Endothelial cell of umbilical vein (primary cell): ENCODE data around the gene SMAD2. TPM values are rescaled to one million over a fixed set of nuclear protein-coding genes. Genes with fewer than 3 reads are reported as not detected.

Source experiments
- BruUV-seq: library from RNA; stranded (reverse); fragments of 400-500 nt; replicated peaks from 2 replicates; lab custom pipeline; 2021; lab: Mats Ljungman, UMichigan
- CTCF ChIA-PET: fragments of 300-600, 350-600 bp; sonication (Branson Sonifier 250); formaldehyde crosslinking; loops from one replicate; lab custom pipeline; 2021; ENCODE audit warnings: antibody characterized with exemption, inconsistent platforms; lab: Charles Lee
- POLR2A ChIA-PET: fragments of 300-600, 350-600 bp; sonication (Branson Sonifier 250); formaldehyde crosslinking; loops from one replicate; lab custom pipeline; 2021; ENCODE audit warnings: antibody characterized with exemption, inconsistent platforms; lab: Charles Lee
- DNase-seq: peaks from one replicate; pipeline ENCODE4 v3.0.0-alpha.2; 2011; ENCODE audit warnings: low read depth, low spot score
- FAIRE-seq: peaks from 2 replicates; lab custom pipeline; 2011; peaks lifted over from hg19 to GRCh38; lab: Jason Lieb, UNC
- H2AFZ ChIP-seq: 2 replicates; pipeline ENCODE4 v1.6.0; 2012; ENCODE audit warnings: low read depth, low read length, control low read depth, inconsistent platforms
- H3K27ac ChIP-seq: 2 replicates; pipeline ENCODE4 v1.5.1; 2011; ENCODE audit warnings: low read depth, mild to moderate bottlenecking, control low read depth, low read length, moderate library complexity; ENCODE audit not compliant: insufficient read depth
- H3K27me3 ChIP-seq, 2 experiments: 2 replicates each; pipeline versions ENCODE4 v1.6.0 to v1.6.1; 2011; ENCODE audit warnings: low read length in 2 of 2, mixed read lengths in 1 of 2; ENCODE audit not compliant: control insufficient read depth in 2 of 2, insufficient read depth in 2 of 2
- H3K36me3 ChIP-seq, 2 experiments: 2 replicates in 1 of 2; 3 replicates in 1 of 2; pipeline ENCODE4 v1.5.1; 2011; ENCODE audit warnings: low read length in 2 of 2, mild to moderate bottlenecking in 1 of 2, moderate library complexity in 1 of 2; ENCODE audit not compliant: control insufficient read depth in 2 of 2, insufficient read depth in 2 of 2; ENCODE audit errors: extremely low read depth in 1 of 2
- H3K4me1 ChIP-seq: 3 replicates; pipeline ENCODE4 v1.5.1; 2011; ENCODE audit warnings: mild to moderate bottlenecking, low read length; ENCODE audit not compliant: control insufficient read depth, insufficient read depth; ENCODE audit errors: extremely low read depth
- H3K4me2 ChIP-seq: 2 replicates; pipeline ENCODE4 v1.6.1; 2011; ENCODE audit warnings: low read length, control low read depth, mixed read lengths; ENCODE audit not compliant: insufficient read depth
- H3K4me3 ChIP-seq, 3 experiments: fragments of 200-600 bp in 1 of 3; sonication (generic), shearing (Covaris generic) in 1 of 3; replicated peaks in 1 of 3; 2 replicates each; pipeline ENCODE4 v1.5.1; 2011 to 2016; ENCODE audit warnings: control low read depth in 3 of 3, low read length in 3 of 3, mild to moderate bottlenecking in 2 of 3, inconsistent platforms in 1 of 3, low read depth in 1 of 3, moderate library complexity in 1 of 3; ENCODE audit not compliant: insufficient read depth in 1 of 3
- H3K79me2 ChIP-seq: 2 replicates; pipeline ENCODE4 v1.6.0; 2012; ENCODE audit warnings: low read length, inconsistent platforms; ENCODE audit not compliant: control insufficient read depth, insufficient read depth
- H3K9ac ChIP-seq: replicated peaks from 2 replicates; pipeline ENCODE3; 2011; ENCODE audit warnings: low read length, control low read depth; ENCODE audit not compliant: insufficient read depth; ENCODE audit errors: extremely low read depth
- H3K9me1 ChIP-seq: replicated peaks from 3 replicates; pipeline ENCODE4 v1.6.0; 2011; ENCODE audit warnings: mild to moderate bottlenecking, low read length; ENCODE audit not compliant: control insufficient read depth, insufficient read depth; ENCODE audit errors: extremely low read depth
- H3K9me3 ChIP-seq: replicated peaks from 2 replicates; pipeline ENCODE4 v1.5.1; 2012; ENCODE audit warnings: low read length, inconsistent platforms; ENCODE audit not compliant: control insufficient read depth, insufficient read depth
- H4K20me1 ChIP-seq: replicated peaks from 2 replicates; pipeline ENCODE3; 2011; ENCODE audit warnings: mild to moderate bottlenecking, low read length; ENCODE audit not compliant: control insufficient read depth, insufficient read depth; ENCODE audit errors: extremely low read depth
- CTCF ChIP-seq, 2 donors: IDR thresholded peaks; 1 replicate in 1 of 2; 2 replicates in 1 of 2; pipeline ENCODE4 v1.5.1; 2011; ENCODE audit warnings: low read length in 2 of 2, mild to moderate bottlenecking in 2 of 2, moderate library complexity in 2 of 2, control low read depth in 1 of 2, inconsistent platforms in 1 of 2, low read depth in 1 of 2; ENCODE audit not compliant: insufficient read depth in 1 of 2; ENCODE audit errors: extremely low read depth in 1 of 2
- EZH2 ChIP-seq: IDR thresholded peaks from 2 replicates; pipeline ENCODE4 v1.6.1; 2012; ENCODE audit warnings: borderline replicate concordance, low read depth, mild to moderate bottlenecking, moderate library complexity, low read length, inconsistent platforms; ENCODE audit not compliant: severe bottlenecking
- GATA2 ChIP-seq: IDR thresholded peaks from 2 replicates; pipeline ENCODE4 v1.7.0; 2011; ENCODE audit warnings: low read depth, mild to moderate bottlenecking, moderate library complexity, mixed read lengths, low read length; ENCODE audit not compliant: insufficient read length, insufficient read depth
- JUN ChIP-seq: IDR thresholded peaks from 2 replicates; pipeline ENCODE4 v1.6.1; 2011; ENCODE audit warnings: borderline replicate concordance, low read depth; ENCODE audit not compliant: insufficient read length, insufficient read depth
- MAX ChIP-seq: IDR thresholded peaks from 2 replicates; pipeline ENCODE4 v1.6.1; 2011; ENCODE audit not compliant: insufficient read depth, insufficient read length
- POLR2A ChIP-seq: IDR thresholded peaks from 2 replicates; pipeline ENCODE4 v1.6.1; 2012; ENCODE audit warnings: low read depth, mild to moderate bottlenecking, control low read depth, low read length
- POLR2AphosphoS5 ChIP-seq: IDR thresholded peaks from 2 replicates; pipeline ENCODE4 v1.6.1; 2012; ENCODE audit warnings: low read depth, mild to moderate bottlenecking, control low read depth, low read length, moderate library complexity; ENCODE audit not compliant: insufficient read depth
- dilution Hi-C: fragments of 300-500 bp; cut with MboI; formaldehyde crosslinking; loops from one replicate; pipeline ENCODE4 v1.15.0; 2019; ENCODE audit warnings: low sequenced_read_pairs; ENCODE audit not compliant: extremely low pct_ligation_motif_present
- intact Hi-C: fragments of 100-400 bp; cut with micrococcal nuclease; formaldehyde crosslinking; loops from one replicate; pipeline ENCODE4 v1.10.0; 2022
- polyA plus RNA-seq, 4 experiments: library from polyadenylated mRNA; depleted of rRNA in 3 of 4; stranded (reverse) in 3 of 4; unstranded in 1 of 4; fragments of >200 nt; gene quantifications; 2 replicates each; pipeline versions ENCODE4 v1.2.1 to v1.2.3, GENCODE V29; 2011 to 2012; ENCODE audit warnings: missing spikeins in 1 of 4
- total RNA-seq: library from RNA; stranded (reverse); gene quantifications from 2 replicates; pipeline ENCODE4 v1.2.3, GENCODE V29; 2021

The SMAD2 gene
- total and polyA plus RNA-seq, 2 donors (not counting 3 experiments of a cell fraction or from before 2014, with no cell fraction given) = 40.3 to 123 TPM

DNA sequence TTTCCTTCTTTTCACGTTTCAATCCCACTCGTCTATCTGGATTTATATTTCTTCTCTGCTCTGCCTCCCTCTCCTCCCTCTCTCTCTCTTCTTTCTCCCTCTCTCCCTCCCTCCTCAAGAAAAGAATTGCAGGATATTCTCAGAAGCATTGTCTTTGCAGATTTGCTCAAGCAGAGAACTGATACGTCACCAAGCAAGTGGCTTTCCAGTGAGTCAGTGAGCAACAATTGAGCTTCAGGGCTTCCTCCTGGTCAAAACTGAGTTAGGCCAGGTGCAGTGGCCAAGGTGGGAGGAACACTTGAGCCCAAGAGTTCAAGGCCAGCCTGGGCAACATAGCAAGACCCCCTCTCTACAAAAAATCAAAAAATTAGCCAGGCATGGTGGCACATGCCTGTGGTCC, 151.1 kb downstream of the SMAD2 start:
- H3K27me3 ChIP-seq = peaks cover 2 to 5% of the 10 kb centered on the region in 2 experiments
- no peak for FAIRE-seq
- TF ChIP-seq EZH2 = no peak
- TF ChIP-seq MAX = no peak
- no peak for TF ChIP-seq CTCF (IDR thresholded peaks at IDR 0.05; ENCODE audit: extremely low read depth in 1 of 2, insufficient read depth in 1 of 2, low read depth in 1 of 2, low read length in 2 of 2)
- TF ChIP-seq GATA2 = no peak
- no peak for TF ChIP-seq POLR2A
- TF ChIP-seq JUN = no peak
- TF ChIP-seq POLR2AphosphoS5 = no peak
- no peaks in the 10 kb centered on the region for H3K36me3 ChIP-seq
- dilution Hi-C loops = no loop called here
- H3K27ac ChIP-seq = no peak overlapping the region
- BruUV-seq = no TSS peak
- no peak for DNase-seq
- no peak overlapping the region for H3K9ac ChIP-seq
- H3K4me1 ChIP-seq = no peaks in the 10 kb centered on the region
- no peak overlapping the region for H3K4me2 ChIP-seq
- POLR2A ChIA-PET = no interaction called here
- no peaks in the 10 kb centered on the region for H3K9me1 ChIP-seq
- no peaks in the 10 kb centered on the region for H3K9me3 ChIP-seq
- intact Hi-C loops = no loop called here
- no peak overlapping the region for H2AFZ ChIP-seq
- CTCF ChIA-PET = interaction anchor here (2.3 kb wide), 1 partner anchor 8 kb away, joined by 5 read pairs; no protein-coding TSS in a partner anchor
- no peaks in the 10 kb centered on the region for H4K20me1 ChIP-seq
- H3K79me2 ChIP-seq = no peaks in the 10 kb centered on the region
- H3K4me3 ChIP-seq = no peak overlapping the region
